ENCODE data around the gene MEGF6.

DNA sequence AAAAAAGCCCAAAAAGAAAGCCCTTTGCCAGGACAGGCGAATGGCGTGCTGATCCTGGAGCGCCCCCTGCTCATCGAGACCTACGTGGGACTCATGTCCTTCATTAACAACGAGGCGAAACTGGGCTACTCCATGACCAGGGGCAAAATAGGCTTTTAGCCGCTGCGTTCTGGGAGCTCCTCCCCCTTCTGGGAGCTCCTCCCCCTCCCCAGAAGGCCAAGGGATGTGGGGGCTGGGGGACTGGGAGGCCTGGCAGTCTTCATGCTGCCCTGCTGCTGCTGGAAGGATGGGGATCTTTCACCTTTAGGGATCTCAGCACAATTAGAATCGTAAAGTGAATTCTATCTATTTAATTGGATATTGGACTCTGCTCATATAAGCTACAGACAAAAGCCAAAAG lies 17.1 kb upstream of the MEGF6 start:
- no peak for TF ChIP-seq POLR2A (IDR thresholded peaks at IDR 0.05)
- TF ChIP-seq, protein P1, sequence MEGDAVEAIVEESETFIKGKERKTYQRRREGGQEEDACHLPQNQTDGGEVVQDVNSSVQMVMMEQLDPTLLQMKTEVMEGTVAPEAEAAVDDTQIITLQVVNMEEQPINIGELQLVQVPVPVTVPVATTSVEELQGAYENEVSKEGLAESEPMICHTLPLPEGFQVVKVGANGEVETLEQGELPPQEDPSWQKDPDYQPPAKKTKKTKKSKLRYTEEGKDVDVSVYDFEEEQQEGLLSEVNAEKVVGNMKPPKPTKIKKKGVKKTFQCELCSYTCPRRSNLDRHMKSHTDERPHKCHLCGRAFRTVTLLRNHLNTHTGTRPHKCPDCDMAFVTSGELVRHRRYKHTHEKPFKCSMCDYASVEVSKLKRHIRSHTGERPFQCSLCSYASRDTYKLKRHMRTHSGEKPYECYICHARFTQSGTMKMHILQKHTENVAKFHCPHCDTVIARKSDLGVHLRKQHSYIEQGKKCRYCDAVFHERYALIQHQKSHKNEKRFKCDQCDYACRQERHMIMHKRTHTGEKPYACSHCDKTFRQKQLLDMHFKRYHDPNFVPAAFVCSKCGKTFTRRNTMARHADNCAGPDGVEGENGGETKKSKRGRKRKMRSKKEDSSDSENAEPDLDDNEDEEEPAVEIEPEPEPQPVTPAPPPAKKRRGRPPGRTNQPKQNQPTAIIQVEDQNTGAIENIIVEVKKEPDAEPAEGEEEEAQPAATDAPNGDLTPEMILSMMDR (IDR thresholded peaks at IDR 0.05): no peak

Data from right lobe of liver (tissue), 4 donors.